HG03025 (cell line): ENCODE results near the gene TRAPPC14.
A peak's percentile ranks its signal among the peaks of the same experiment; 100 is the strongest.

Experiments
- ATAC-seq: cut with Tn5 transposase; IDR thresholded peaks from one replicate; pipeline ENCODE4 v1.9.1; 2021; ENCODE audit warnings: mild to moderate bottlenecking, moderate library complexity; ENCODE audit not compliant: unreplicated experiment, low FRiP score

TRAPPC14 gene

DNA sequence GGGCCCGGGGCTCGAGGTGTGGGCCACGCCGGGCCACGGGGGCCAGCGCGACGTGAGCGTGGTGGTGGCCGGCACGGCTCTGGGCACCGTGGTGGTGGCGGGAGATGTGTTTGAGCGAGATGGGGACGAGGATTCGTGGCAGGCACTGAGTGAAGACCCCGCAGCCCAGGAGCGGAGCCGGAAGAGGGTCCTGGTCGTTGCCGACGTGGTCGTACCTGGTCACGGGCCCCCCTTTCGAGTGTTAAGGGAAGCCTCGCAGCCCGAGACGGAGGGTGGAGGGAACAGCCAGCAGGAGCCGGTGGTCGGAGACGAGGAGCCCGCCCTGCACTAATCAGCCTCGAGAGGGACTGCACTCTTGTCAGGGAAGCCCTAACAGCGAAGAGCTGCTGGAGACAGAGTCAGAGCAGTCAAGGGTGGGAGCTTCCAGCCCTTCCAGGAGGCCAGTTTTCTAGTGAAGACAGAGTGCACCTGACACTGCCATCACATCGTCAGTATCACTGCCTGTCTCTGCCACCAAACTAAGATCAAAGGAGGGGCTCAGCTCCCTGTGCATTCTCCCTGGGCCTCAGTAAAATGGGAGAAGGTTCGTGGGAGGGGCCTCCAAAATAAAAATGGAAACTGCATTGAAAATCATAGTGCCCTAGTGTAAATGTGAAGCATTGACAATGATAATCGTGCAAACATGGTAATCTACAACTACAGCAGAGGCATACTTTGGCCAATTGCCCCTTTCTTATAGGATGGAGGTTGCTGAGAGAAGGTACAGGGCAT lies 30.5 kb downstream of the TRAPPC14 start:
- ATAC-seq = no peak

DNA sequence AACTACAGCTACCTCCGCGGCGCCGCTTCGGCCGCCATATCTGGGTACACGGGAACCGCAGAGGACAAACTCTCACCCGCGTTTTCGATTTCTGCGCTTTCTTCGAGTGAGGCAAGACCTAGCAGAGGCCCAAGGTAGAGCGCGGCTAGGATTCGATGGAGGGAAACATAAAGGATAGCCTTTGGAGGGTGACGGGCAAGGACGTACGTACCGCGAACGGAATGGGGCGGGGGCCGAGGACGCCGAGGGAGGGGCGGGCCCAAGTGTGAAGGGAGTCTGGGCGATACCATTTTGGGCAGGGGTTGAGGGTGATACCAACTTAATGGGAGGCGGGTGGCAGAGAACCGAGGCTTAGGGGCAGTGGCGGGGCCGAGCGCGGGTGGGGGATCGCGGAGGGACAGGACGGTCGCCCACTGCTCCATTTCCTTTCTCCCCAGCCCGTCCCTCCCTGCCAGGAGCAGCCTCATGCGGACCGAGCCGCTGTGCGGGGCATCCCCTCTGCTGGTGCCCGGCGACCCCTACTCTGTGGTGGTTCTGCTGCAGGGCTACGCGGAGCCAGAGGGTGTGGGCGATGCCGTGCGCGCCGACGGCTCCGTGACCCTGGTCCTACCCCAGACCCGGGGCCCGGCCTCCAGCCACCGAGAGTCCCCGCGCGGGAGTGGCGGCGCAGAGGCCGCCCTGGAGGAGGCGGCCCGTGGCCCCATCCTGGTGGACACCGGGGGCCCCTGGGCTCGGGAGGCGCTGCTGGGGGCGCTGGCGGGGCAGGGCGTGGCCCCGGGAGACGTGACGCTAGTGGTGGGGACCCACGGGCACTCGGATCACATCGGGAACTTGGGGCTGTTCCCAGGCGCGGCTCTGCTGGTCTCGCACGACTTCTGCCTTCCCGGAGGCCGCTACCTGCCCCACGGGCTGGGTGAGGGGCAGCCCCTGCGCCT lies 31.3 kb downstream of the TRAPPC14 start, which contains the start of gene MBLAC1:
Gene MBLAC1, plus strand, starts transcription at position 37 of the 935 bp plus-strand sequence. Its CDS starts 429 bp downstream, at position 466.
- ATAC-seq = peak; percentile 54

DNA sequence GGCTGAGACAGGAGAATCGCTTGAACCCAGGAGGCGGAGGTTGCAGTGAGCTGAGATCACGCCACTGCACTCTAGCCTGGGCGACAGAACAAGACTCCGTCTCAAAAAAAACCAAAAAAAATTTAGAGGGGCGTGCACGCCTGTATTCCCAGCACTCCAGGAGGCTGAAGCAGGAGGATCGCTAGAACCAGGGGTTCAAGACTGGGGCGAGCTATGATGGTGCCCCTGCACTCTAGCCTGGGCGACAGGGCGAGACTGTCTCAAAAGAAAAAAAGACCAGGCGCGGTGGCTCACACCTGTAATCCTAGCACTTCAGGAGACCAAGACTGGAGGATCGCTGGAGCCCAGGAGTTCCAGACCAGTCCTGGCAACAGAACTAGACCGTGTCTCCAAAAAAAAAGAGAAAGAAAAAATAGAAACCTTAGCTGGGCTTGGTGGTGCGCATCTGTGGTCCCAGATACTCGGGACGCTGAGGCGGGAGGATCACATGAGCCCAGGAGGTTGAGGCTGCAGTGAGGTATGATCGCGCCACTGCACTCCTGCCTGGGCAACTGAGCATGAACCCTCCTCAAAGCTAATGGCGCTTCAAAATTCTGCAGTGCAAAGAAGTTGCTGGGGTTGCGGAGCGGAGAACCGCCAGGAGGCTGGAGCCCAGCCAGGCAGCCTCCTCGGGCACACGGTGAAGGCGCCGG lies 32.1 kb downstream of the TRAPPC14 start:
- peak; percentile 28 for ATAC-seq

DNA sequence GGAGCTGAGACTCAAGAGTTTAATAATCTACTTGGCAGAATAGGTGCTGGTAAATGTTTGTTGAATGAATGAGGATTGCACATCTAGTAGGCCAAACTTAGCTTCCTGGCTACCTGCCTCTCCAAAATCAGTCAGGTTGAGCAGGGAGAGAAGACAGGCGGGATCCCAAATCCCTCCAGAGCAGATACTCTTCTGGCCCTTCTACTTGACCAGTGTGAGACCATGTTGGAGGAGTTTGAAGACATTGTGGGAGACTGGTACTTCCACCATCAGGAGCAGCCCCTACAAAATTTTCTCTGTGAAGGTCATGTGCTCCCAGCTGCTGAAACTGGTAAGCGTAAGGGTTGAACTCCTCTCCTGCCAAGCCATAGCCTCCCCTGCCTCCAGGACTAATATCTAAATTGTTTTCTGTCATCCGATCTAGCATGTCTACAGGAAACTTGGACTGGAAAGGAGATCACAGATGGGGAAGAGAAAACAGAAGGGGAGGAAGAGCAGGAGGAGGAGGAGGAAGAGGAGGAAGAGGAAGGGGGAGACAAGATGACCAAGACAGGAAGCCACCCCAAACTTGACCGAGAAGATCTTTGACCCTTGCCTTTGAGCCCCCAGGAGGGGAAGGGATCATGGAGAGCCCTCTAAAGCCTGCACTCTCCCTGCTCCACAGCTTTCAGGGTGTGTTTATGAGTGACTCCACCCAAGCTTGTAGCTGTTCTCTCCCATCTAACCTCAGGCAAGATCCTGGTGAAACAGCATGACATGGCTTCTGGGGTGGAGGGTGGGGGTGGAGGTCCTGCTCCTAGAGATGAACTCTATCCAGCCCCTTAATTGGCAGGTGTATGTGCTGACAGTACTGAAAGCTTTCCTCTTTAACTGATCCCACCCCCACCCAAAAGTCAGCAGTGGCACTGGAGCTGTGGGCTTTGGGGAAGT lies 34.0 kb downstream of the TRAPPC14 start:
- ATAC-seq = no peak

DNA sequence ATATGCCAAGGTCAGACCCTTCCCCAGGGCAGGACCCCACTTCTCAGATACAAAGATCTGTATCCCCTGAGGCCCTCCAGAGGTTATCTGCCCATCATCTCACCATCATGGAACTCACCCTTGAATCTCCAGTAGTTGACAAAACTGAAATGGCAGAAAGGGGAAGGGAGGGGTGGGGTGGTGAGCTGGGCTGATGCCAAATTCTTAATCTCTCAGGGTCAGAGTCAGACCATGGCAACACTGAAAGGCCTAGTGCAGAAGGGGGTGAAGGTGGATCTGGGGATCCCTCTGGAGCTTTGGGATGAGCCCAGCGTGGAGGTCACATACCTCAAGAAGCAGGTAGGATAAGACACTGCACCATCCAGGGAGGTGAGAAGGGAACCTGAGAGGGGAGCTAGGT lies 36.0 kb downstream of the TRAPPC14 start:
- no peak for ATAC-seq

DNA sequence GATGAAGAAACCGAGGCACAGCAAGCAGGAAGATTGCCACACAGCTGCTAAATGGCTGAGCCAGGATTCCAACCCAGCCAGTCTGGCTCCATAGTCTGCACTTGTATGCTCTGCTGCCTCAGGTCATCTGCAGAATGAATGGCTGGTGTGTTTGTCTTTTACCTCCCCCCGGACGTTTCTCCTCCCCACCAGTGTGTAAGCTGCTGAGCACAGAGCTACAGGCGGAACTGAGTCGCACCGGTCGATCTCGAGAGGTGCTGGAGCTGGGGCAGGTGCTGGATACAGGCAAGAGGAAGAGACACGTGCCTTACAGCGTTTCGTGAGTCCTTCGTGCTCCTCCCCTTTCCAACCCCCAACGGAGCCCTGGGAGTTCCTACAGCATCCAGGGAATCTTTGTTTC lies 36.5 kb downstream of the TRAPPC14 start:
- no peak for ATAC-seq

DNA sequence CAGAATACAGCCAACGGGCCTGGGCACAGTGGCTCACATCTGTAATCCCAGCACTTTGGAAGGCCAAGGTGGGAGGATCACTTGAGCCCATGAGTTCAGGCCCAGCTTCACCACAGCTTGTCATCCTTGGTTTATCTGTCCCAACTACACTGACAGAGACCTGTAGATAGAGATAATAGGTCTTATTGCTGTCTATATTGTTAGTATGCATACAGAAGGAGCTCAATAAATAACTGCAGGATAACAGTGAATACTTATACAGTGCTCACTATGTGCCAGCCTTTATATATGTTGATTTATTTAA lies 37.8 kb downstream of the TRAPPC14 start:
- no peak for ATAC-seq

DNA sequence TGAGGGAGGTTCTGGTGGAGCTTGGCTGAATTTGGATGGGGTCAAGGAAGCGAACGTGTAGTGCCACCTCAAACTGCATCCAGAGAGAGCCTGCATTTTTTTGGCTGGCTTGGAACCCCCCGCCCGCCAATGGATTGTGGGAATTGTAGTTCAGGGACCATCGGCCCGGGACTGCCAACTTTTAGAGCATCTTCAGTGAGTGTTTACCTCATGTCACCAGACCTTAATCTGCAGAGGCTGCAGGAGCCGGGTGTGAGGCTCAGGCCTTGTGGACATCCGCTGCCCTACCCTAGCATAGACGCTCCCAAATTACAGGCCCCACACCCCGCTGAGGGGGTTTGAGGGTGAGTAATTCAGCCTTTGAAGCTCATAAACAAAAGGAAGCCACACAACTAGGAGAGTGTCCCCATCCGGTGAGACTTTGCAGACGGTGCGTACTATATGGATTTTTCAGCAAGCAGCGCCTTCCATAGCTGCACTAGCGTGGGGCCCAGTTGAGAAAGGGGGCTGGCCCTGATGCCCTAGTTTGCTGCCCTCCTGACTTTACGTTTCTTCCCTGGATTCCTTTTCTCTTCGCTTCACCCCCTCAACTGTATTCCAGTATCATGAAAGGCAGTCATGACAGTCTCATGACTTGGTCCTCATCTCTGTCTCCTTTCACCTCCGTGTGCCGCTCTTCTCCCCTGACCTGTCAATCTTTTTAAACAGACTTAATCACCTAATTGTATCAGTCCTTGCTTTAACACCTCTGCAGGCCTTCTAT lies 38.4 kb downstream of the TRAPPC14 start:
- ATAC-seq = peak; percentile 30

DNA sequence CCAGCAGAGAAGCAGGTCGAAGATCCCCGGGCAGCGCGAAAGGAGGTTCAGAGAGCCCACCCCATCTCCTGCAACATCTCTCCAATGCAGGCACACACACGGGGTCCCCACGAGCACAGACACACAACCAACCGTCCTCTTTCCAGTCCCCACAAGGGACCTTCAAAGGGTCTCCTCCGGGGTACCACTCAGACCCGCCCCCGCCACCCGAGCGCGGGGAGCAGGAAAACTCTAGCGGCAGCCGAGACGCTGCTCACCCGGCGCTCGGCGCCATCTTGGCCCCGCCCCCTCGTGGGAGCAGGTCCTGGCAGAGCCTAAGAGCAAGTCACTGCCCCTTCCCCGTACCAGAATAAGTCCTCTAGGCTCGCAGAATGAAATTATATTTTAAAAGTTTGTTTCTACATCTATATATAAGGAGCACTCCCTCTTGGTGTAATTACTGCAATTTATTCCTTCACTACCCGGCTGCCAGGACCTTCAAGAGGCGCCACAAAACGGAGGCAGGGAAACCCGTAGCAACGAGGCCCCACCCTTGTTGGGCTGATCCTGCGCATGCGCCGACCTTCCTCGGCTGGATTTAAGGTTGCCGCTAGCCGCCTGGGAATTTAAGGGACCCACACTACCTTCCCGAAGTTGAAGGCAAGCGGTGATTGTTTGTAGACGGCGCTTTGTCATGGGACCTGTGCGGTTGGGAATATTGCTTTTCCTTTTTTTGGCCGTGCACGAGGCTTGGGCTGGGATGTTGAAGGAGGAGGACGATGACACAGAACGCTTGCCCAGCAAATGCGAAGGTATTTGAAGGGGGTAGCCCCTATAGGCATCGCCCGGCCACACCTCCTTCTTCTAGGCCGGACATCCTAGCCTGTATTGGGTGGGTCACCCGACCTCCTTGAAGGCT lies 39.2 kb downstream of the TRAPPC14 start, which contains the start of the genes CNPY4 and TAF6:
Gene CNPY4, plus strand, starts transcription at position 563 of the 898 bp plus-strand sequence. Its CDS starts 111 bp downstream, at position 674.
Gene TAF6, minus strand, starts transcription at position 287 of the 898 bp plus-strand sequence. CDS start 5,149 bp downstream, outside the sequence.
- ATAC-seq = peak; percentile 55

DNA sequence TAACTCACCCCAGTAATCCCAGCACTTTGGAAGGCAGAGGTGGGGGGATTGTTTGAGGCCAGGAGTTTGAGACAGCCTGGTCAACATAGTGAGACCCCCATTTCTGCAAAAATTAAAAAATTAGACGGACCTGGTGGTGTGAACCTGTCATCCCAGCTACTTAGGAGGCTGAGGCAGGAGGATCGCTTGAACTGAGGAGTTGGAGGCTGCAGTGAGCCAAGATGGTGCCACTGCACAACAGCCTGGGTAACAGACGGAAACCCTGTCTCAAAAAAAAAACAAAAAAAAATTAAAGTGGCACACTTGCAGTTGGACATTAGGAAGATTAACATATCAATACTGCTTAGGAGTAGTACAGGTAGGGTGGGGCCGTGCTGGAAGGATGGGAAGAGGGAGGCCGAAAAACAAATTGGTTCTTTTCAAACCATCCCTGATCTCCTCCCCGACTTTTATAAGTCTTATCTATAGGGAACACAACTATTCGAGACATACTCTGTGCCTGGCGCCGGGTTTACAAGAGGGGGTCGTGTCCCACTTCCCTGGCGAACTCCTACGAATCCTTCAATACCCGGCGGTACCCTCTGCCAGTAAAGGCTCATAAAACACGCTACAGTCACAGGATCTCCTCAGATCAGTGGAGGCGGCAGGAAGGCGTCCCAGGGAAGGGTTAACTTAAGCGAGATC lies 40.0 kb downstream of the TRAPPC14 start:
- ATAC-seq = no peak

DNA sequence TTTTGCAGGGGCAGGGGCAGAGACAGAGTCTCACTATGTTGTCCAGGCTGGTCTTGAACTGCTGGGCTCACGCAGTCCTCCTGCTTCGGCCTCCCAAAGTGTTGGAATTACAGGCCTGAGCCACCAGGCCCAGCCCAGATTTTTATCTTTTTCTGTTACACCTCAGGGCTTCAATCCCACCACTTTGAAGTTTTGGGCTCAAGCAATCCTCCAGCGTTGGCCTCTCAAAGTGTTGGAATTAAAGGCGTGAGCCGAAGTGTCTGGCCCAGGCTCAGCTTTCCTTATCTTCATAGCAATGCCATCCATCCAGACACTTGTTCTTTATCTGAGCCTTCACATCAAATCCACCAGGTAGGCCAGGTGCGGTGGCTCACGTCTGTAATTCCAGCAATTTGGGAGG lies 43.5 kb downstream of the TRAPPC14 start:
- no peak for ATAC-seq

DNA sequence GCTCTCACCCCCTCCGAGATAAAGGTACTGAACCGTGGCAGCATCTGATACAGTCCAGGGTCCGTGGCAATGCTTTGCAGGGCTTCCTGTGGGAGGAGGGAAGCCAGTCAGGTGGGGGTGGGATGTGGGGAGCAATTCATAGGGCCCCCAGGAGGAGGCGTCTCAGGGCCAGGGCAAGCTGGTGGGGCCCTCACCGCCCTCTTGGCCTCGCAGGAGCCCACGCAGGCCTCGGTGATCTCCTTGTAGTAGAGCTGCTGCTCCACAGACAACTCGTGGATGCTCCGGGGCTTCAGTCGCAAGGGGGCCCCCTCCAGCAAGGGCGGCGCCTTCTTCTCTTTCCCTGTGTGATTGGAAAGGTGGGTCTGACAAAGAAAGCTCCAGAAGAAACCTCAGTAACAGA lies 46.6 kb downstream of the TRAPPC14 start:
- no peak for ATAC-seq

DNA sequence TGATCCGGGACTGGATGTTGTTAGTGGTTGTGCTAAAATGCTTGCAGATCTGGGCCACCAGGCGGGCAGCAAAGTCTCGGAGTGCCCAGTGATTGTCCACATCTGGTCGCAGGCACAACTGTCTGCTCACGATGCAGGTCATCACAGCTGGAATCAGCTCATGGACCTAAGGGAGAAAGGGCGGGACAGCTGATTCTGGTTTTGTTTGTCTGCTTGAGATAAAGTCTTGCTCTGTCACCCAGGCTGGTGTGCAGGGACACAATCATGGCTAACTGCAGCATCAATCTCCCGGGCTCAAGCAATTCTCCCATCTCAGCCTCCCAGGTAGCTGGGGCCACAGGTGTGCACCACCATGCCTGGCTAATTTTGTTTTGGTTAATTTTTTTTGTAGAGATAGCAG lies 47.4 kb downstream of the TRAPPC14 start:
- no peak for ATAC-seq

DNA sequence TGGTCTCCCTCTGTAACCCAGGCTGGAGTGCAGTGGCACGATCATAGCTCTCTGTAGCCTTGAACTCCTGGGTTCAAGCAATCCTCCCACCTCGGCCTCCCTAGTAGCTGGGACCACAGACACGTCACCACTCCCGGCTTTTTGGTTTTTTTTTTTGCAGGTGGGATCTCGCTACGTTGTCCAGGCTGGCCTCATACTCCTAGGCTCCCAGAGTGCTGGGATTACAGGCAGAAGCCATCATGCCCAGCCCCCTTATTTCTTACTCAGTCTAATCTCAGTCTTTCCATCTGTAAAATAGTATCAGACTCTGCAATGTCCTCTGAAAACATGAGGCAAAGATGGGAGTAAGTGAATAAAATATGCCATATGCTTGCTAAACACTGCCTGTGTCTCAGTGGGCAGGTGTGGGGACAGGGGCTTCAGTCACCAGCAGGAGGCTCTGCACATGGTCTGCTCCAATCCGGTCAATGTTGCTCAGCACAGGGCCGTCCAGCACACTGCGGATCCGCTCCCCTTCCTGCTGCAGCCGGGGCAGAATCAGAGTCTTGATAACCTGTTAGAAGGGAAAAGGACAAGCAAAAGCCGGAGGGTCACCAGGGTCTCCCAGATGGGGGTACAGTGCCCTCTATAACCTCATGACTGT lies 48.9 kb downstream of the TRAPPC14 start:
- ATAC-seq = no peak

DNA sequence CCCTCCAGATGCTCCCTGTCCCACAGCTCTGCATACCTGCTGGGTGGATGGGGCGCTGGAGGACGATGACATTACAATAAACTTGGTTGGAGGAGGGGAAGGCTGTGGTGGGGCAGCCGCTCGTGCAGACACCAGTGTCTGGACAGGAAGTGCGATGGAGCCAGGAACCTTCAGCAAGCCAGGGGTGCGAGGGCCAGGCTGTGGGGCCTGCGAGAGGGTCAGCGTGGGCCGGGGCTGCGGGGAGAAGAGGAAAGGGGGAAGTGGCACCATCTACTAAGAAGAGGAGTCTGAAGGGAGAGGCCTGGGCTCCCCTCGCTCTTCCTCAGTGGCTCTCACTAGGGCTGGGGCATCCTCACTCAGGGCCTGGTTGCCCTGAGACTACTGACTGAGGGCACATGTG lies 50.6 kb downstream of the TRAPPC14 start:
- no peak for ATAC-seq

DNA sequence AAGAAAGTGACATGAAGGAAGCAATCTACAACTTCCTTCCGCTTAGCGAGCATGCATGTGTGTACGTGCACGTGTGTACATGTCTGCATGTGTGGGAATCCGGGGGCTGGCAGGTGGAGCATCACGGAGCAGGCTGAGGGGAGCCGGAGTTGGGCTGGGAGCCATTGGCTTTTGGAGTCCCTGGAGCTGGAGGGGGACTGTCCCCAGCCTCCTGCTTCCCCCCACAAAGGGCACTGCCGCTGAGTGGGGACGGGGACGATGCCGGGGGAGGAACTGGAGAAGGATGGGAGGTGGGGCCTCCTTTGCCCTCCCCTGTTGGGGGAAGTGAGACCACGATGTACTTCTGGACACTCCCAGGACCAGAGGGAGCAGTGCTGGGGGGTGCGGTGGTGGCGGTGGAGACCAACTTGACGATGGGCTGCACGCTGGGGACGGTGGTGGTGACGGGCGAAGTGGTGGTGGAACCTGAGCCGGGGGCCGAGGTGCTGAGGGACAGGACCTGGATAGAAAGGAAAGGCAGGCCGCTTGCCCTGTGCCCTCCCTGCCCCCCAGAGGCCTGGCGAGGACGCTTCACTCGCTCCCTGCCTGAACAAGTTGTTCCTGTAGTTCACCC lies 51.3 kb downstream of the TRAPPC14 start:
- no peak for ATAC-seq

DNA sequence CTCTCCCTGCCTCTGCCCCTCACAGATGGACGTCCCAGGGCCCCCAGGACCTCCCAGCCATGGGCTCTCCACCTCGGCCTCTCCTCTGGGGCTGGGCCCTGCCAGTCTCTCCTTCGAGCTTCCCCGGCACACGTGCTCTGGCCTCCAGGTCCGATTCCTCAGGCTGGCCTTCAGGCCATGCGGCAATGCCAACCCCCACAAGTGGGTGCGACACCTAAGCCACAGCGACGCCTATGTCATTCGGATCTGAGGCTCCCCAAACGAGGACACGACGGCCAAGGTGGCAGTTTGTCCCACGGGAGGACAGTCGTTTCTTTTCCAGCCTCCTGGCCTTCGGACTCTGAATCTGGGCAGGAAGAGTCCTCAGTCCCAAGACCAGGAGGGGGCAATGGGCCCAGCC lies 51.9 kb downstream of the TRAPPC14 start:
- no peak for ATAC-seq
